GM19023 (cell line): Measurements from ENCODE around the gene CYP1A2.

Experiments
- ATAC-seq: cut with Tn5 transposase; IDR thresholded peaks from one replicate; pipeline ENCODE4 v1.9.1; 2021; ENCODE audit warnings: mild to moderate bottlenecking, moderate library complexity; ENCODE audit not compliant: unreplicated experiment

CYP1A2 gene

DNA sequence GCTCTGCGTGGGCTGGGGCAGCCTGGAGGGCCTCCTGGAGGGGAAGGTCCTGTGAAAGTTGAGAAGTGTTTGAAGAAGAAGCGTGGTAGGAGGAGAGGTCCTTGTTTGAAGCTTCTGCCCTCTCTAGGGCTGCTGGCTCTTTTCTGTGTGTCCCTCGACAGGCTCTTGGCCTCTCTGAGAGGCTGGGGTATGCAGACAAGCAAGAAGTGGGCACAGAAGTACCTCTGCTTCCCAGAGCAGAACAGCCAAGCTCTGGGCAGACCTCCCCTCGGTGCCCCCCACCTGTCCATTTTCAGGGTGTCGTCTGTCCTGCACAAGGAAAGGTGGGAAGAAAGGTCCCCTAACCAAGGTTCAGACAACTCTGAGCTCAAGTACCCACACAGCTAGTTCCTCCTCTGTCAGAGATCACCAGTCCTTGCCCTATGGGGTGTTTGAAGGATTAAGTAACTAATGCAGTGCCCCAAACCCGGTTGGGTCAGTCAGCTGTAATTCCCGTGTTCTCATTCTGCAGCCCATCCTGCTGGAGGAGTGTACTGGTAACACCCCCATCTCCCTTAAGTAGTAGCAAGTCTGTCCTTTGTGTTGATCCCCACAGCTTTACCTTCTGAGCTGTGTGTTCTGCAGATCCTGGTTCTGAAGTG is 39.5 kb downstream of the CYP1A2 start:
- ATAC-seq: no peak

DNA sequence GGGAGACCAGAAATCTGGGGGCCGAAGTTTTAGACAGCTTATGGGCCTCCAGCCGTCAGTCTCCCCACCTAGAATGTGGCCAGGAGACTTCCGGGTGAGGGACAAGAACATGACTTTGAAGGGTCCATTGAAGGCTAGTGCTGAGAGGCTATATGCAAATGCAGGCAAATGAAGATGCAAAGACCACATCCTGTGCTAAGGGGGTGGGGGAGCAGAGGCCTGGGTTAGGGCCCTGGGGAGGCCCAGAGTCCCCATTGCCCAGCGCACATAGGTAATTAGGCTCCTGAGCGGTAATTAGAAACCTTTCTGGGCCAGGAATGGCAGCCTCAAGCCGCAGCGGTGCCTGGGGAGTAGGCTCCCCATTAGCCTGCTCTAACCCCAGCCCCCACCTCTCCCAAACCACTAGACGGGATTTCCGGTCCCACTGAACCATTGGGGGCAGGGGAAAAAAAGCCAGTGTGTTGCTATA is 40.1 kb downstream of the CYP1A2 start:
- no peak for ATAC-seq

DNA sequence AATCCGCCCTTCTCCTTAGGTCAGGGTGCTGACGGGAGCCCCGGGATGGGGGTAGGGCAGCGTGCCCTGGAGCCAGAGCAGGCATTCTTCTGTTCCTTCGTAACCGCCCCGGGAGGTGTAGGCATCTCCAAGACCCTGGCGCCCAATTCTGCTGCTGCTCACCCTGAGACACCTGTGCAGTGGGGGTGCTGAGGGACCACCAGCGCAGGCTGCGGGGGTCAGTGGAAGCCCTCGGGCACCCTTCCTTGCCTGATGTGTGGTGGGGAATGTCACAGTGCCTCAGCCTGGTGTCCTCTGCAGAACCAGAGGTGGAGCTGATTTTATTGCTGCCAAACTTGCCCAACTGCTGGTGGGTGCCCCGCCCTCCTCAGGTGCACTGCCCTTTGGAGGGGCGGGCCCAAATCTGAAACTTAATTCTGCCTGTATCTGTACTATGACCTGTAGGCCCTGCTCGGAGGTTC is 40.6 kb downstream of the CYP1A2 start:
- no peak for ATAC-seq

DNA sequence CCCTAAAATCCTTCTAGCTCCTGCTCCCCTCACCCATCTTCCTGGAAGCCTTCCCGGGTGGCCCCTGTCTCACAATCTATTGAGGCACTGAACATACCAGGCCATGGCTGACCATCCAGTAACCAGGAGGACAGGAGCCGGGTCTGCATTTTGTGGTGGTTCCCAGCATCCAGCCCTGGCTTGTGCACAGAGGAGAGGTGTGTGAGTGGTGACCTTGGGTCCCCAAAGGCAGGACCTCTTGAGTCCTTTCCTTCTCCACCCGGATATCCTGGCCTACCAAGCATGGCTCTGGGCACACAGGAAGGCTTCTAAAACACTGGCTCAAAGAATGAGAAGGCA is 41.1 kb downstream of the CYP1A2 start:
- no peak for ATAC-seq

DNA sequence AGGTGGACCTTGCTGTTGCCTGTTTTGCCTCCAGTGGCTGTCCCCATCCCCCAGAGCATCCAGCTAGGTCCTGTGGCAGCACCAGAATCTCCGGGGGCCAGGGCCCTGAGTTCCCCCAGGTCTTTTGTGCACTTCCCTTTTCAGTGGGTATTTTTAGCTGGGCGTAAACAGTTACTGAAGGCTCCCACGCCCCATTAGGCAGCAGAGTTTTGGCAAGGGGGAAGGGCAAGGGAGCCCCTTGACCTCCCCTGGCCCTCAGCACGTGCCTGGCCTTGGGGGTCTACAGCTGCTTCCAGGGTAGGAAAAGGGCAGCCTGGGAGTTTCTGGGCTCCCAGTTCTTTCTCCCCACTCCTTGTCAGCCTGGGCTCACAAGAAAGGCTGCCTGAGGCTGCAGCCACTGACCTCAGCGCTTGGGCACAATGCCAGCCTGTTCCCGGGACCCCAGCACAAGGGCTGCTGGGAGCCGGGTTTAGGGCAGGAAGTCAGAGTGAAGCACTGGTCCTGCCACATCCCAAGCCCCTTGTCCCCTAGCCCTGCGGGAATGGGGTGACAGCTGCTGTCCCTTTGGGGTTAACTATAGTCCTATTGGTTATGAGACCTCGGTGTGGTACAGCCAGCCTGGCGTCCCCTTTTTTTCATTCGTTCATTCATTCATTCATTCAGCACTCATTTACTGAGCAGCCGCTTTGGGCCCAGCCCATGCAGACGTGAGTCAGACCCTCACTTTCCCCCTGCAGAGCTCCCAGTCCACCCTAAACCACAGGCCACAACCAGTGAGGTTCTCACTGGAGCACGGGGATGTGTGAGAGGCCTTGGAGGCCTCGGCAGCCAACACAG is 41.7 kb downstream of the CYP1A2 start:
- ATAC-seq: no peak

DNA sequence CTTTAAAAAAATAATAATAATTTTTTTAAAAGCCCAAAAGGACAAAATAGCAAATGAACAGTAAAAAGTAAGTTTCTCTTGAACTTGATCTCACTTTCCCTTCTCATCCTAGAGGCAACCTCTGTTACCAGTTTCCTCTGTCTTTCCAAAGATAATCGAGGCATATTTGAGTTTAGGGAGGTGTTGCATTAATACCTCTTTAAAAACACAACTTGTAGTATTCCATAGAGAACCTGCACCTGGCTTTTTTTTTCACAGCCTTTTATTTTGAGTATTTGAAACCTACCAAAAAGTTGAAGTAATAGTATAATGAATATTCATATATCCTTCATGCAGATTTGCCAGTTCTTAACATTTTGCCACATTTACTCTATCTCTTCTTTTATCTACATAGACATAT is 42.4 kb downstream of the CYP1A2 start:
- no peak for ATAC-seq

DNA sequence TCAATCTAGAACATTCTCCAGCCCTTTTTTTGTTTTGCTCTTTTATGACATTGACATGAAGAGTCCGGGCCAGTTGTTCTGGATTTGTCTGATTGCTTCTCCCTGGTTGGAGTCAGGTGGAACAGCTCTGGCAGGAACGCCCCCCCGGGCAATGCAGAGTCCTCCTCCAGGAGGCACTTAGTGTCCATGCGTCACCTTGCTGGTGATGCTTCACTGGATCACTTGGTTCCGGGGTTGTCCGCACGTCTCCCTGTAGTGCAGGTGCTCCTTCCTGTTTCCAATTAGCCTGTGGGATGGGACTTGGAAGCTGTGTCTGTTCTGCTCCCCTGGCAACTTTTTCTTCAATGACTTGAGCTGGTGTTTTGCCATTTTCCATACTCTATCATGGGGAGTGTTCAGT is 43.0 kb downstream of the CYP1A2 start:
- ATAC-seq: no peak

DNA sequence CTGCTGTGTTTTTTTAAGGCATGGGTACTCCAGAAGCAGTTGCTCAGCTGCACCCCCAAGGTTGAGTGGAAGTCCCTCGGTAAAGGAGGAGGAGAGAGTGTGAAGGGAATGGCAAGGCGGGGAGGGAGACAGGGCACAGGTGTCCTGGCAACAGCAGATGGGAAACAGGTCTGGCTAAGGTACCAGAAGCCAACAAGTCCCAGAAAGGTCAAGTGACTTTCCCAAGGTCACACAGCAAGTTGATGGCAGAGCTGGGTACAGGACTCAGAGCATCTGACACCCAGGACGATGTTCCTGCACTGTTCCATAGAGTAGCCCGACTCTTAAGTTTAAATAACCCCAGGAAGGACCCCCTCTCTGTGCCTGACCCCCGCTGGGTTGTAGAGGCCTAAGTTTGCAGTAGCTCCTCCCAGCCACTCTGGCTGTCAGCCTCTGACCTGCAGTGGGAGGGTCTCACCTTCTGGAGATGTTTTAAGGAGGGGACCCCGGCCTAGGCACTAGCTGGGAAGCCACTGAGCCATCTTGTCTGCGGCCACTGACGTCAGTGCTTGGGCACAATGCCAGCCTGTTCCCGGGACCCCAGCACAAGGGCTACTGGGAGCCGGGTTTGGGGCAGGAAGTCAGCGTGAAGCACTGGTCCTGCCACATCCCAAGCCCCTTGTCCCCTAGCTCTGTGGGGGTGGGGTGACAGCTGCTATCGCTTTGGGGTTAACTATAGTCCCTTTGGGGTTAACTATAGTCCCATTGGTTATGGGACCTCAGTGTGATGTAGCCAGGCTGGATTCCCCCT is 43.8 kb downstream of the CYP1A2 start:
- no peak for ATAC-seq

DNA sequence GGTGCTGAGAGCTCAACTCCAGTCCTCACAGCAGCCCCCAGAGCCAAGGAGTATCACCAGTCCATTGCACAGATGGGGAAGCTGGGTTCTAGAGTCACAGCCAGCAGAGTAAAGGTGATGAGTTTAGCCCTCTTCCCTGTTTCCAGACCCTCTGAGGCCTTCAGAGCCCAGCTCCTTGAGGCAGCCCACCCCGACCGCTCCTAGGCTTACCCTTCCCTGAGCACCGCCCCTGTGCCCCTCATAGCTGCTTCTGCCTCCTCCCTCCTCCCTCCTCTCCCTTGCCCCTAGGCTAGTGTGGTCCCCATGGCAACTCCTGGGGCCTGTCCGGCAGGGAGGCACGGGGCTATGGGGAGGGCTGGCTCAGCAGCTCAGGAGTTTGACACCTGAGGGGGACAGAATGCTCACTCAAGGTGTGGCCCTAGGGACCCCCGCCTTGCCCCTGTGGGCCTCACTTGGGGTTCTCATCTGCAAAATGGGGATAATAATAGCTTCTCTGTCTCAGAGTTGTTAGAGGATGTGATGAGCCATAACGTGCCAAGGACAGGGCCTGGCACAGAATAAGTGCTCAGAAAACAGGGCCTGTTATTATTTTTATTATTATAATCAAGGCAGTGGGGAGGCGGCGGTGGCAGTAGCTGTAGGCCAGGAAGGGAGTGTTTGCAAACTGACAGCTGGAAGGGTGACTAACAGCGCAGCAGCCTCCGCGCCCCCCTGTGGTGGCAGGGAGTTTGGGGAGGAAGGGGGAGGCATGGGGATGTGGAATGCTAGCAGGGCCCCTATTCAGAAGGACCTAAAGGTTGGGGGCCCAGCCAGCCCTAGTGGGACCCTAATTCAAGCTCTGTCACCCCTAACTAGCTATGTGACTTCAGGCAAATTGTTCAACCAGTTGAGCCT is 44.7 kb downstream of the CYP1A2 start:
- ATAC-seq: no peak

DNA sequence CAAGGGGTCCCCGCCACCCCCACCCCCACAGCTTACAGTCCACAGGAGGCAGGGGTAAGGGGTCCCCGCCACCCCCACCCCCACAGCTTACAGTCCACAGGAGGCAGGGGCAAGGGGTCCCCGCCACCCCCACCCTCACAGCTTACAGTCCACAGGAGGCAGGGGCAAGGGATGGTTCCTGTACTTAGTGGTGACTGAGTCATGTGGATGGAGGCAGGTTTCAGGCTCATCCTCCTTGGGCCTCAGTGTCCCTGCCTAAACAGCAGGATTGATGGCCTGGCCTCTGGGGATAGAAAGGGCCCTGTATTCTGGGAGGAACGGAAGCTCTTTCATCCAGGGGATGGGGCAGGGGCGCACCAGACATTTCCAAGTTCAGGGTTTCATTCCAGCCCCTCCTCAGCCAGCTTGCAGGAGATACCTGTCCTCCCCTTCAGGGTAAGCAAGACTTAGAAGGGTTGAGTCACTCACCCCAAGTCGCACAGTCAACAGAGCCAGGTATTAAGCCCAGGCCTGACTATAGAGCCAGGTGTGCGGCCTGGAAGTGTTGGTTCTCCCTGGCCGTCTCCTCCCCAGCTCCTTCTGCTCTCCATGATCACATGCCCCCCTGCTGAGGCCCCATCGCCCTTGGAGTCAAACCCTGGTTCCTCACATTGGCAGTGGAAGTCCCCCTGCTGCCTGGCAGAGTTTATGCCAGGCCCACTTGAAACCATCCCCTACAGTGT is 45.8 kb downstream of the CYP1A2 start:
- no peak for ATAC-seq

DNA sequence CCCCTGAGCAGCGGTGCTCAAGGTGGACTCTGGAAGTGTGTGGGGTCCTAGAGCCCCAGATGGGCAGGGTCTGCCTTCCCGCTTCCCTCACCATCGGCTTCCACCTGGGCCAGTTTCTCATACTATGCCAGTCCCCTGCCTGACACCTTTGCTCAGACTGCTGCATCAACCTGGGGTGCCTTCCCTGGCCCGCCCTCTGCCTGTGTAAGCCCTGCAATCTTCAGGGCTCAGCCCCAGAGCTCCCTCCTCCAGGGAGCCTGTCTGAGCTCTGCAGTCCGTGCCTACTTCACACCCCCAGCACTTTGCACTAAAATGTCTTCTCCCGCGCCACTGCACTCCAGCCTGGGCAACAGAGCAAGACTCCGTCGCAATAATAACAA is 46.3 kb downstream of the CYP1A2 start:
- no peak for ATAC-seq

DNA sequence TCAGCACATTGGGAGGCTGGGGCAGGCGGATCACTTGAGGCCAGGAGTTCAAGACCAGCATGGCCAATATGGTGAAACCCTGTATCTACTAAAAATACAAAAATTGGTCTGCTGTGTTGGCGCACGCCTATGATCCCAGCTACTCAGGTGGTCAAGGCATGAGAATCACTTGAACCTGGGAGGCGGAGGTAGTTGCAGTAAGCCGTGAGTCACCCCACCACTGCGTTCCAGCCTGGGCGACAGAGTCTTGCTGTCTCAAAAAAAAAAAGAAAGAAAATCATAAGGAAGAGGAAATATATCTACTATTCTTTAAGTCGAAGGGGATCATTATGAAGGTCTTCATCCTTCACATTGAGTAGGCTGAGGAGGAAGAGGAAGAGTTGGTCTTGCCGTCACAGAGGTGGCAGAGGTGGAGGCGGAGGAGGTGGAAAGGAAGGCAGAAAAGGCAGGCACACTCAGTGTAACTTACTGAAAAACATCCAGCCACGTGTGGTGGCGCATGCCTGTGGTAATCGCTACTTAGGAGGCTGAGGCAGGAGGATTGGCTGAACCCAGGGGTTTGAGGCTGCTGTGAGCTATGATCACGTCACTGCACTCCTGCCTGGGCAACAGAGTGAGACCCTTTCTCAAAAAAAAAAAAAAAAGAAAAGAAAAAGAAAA is 47.5 kb downstream of the CYP1A2 start:
- no peak for ATAC-seq

DNA sequence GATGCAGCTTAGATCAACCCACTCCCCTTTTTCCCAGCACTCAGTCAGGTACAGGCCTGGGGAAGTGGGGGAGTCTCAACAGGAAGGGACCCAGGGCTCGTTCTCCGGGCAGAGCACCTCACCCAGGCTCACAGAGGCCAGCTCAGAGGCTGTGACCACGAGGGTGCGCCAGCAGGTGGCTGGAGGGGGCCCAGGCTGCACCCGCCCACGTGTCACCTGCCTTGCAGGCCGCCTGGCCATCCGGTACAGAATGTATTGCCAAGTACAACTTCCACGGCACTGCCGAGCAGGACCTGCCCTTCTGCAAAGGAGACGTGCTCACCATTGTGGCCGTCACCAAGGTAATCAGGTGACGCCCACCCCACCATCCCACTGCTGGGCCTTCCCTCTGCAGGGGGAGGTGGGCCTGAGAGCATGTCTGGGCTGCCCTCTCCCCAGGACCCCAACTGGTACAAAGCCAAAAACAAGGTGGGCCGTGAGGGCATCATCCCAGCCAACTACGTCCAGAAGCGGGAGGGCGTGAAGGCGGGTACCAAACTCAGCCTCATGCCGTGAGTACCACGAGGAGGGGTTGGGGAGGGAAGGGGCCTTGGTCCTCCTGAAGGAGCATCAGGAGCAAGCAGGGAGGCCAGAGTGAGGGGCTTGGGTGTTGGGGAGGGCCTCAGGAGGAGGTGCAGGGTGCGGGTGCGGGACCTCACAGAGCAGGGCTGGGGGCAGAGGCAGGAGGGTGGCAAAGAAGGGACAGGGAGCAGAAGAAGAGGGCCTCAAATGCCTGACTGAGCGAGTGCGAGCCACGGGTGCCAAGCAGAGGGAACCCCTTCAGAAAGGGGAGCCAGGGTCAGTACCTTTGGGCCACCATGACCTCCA is 50.0 kb downstream of the CYP1A2 start:
- no peak for ATAC-seq

DNA sequence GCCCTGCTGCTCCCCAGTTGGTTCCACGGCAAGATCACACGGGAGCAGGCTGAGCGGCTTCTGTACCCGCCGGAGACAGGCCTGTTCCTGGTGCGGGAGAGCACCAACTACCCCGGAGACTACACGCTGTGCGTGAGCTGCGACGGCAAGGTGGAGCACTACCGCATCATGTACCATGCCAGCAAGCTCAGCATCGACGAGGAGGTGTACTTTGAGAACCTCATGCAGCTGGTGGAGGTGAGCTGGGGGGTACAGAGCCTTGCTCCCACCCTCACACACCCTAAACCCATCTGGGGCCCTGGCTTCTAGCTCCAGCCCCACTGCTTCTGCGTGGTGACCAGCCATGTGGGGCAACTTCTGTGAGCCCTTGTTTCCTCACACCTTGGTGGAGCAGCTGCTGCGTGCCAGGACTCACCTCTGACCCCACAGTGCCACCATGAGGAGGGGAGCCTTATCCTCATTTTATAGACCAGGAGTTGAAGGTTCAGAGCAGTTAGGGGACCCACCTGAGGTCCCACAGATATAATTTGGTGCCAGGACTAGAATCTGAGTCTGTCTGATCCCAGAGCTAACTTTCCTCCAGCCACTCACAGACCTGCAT is 50.7 kb downstream of the CYP1A2 start:
- ATAC-seq: no peak

DNA sequence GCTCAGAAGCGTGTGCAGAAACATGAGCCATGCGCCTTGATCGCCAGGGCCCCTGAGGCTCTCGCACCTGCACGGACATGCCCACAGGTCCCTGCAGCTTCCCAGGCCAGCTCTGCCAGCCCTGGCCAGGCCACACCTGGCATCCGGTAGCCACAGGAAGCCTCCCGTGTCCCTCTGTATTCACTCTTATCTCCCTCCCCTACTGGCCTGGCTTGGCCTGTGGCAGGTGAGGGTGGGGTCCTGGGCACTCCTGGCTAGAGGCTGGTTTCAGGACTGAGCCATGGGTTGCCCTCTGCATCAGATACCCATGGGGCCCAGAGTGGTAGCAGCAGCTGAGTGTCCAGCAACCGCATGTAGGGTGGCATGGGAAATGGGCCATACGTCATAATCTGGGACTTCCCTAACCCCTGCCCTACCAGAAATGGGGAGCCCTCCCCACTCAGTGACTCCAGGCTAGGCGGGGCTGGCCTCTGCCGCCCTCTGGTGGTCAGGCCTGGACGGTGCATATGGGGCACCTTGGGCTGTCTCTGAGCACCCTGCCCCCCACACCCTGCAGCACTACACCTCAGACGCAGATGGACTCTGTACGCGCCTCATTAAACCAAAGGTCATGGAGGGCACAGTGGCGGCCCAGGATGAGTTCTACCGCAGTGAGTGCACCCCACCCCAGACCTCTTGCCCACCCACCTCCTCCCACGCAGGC is 51.4 kb downstream of the CYP1A2 start:
- ATAC-seq: peak; percentile 82

DNA sequence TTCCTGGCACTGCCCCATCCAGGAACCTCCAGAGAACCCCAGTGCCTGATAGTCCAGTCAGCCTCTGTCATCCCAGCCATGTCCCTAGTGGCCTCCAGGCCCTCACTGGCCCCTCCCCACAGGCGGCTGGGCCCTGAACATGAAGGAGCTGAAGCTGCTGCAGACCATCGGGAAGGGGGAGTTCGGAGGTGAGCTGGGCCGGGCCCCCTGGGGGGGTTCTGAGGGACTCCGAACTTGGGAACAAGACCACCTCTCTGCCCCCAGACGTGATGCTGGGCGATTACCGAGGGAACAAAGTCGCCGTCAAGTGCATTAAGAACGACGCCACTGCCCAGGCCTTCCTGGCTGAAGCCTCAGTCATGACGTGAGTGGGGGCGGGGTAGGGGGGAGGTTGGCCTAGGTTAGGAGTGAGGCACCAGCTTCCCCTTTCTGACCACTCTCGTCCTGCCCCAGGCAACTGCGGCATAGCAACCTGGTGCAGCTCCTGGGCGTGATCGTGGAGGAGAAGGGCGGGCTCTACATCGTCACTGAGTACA is 52.0 kb downstream of the CYP1A2 start:
- no peak for ATAC-seq

DNA sequence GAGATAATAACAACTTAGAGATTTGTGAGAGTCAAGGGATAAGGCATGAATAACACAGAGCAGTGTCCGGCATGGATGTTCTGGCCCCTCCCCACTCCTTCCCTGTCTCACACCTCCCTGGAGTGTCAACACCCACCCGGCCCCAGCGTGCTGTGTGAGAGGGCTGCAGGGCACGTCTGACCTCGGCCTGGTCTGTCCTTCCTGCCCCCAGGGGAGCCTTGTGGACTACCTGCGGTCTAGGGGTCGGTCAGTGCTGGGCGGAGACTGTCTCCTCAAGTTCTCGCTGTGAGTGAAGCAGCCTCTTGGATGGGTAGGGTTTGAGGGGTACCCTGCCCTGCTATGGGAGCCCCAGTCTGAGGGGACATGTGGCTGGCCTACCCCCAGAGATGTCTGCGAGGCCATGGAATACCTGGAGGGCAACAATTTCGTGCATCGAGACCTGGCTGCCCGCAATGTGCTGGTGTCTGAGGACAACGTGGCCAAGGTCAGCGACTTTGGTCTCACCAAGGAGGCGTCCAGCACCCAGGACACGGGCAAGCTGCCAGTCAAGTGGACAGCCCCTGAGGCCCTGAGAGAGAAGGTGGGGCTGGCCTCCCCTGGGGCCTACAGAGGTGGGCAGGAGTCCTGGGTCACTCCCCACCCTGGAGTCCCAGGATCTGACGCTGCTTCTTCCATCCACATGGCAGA is 52.8 kb downstream of the CYP1A2 start:
- no peak for ATAC-seq
